ENCODE measurements around the gene CLEC16A.

The CLEC16A gene

DNA sequence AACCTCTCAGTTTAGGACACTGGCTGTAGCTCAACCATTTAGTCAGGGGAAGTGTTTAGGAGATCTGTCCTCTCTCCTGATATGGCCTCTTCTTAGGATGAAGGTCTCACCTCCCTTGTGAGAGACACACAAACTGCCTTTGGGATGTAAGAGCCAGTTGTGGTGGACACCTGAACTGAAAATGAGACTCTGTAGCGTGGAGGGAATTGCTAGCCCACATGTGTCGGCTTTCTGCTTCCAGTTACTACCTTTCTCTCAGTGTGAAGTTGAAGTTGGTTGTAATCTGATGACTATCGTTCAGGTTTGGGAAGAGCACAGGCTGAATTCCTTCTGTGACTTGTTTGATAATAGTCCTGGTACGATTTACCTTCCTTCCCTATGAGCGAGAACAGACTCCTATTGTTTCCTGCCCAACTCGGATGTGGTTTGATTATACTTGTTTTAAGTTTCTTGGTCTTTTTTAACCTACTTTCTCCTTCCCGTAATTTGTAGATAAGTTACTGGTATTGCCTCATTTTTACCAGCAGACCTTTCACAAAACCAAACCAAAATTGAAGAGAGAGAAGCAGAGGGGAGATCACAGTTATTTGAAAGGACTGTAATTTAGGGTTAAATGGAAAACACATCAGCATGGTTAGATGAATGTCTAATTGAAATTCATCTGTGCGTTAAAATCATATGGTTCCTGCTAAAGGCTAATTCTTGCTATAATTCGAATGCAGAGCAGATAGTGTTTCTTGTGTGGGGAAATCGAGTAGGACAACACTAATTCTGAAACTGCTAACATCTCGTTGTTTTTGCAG is 43.2 kb downstream of the CLEC16A start:
- TF ChIP-seq, protein P1, sequence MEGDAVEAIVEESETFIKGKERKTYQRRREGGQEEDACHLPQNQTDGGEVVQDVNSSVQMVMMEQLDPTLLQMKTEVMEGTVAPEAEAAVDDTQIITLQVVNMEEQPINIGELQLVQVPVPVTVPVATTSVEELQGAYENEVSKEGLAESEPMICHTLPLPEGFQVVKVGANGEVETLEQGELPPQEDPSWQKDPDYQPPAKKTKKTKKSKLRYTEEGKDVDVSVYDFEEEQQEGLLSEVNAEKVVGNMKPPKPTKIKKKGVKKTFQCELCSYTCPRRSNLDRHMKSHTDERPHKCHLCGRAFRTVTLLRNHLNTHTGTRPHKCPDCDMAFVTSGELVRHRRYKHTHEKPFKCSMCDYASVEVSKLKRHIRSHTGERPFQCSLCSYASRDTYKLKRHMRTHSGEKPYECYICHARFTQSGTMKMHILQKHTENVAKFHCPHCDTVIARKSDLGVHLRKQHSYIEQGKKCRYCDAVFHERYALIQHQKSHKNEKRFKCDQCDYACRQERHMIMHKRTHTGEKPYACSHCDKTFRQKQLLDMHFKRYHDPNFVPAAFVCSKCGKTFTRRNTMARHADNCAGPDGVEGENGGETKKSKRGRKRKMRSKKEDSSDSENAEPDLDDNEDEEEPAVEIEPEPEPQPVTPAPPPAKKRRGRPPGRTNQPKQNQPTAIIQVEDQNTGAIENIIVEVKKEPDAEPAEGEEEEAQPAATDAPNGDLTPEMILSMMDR (IDR thresholded peaks at IDR 0.05; ENCODE audit: low read depth, low read length, missing control alignments) = no peak
- in situ Hi-C loops (cut with HindIII; ENCODE audit: low sequenced_read_pairs) = no loop called here
- no peak overlapping the region for H3K4me3 ChIP-seq (ENCODE audit: low read depth, low read length)
- no peak for DNase-seq (ENCODE audit: low read depth)

DNA sequence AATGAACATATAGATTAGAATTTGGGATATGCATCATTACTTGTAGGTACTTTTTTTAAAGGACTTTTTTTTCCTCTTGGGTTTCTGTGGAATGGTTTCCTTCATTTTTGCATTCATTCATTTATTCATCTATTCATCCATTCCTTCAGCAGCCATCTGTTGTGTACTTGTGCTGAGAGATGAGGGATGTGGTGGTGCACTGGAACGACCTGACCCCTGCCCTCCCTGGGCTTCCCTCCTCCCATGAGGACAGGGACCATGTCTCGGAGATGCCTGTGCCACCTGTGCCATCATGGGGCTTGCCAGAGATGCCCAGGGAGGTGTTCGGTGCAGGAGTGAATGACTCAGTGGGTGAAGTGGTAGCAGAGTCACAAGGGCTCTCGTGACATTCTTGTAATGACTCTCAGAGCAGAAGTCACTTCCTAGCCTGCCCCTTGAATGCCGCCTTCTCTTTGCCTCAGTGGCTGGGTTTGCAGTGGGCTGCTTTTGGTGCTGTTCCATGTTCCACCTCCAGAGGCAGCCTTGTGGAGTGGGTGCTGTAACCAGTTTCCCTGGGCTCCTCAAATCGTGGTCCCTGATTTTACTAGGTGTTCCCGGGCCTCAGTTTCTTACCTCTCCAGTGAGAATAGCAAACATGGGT is 43.9 kb downstream of the CLEC16A start:
- TF ChIP-seq, protein P1 (IDR thresholded peaks at IDR 0.05; ENCODE audit: low read depth, low read length, missing control alignments) = peak; percentile 44
- no peak for DNase-seq (ENCODE audit: low read depth)
- H3K4me3 ChIP-seq (ENCODE audit: low read depth, low read length) = no peak overlapping the region
- in situ Hi-C loops (cut with HindIII; ENCODE audit: low sequenced_read_pairs) = no loop called here

DNA sequence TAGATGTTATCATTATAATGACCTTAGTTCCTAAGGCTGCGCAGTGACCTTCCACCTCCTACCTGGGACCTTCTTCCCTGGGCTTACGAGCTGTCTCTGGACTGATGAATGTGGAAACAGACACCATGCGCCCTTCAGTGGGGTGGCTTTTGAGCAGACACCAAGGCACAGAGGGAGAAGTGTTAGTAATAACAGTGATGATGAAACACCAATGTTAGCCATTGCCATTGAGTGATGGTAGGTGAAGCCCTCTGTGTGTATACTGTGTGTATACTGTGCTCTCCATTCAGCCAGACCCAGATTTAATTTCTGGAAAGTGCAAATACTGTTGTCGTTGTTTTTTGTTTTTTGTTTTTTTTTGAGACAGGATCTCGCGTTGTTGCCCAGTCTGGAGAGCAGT is 44.5 kb downstream of the CLEC16A start:
- TF ChIP-seq, protein P1 (IDR thresholded peaks at IDR 0.05; ENCODE audit: low read depth, low read length, missing control alignments) = no peak
- in situ Hi-C loops (cut with HindIII; ENCODE audit: low sequenced_read_pairs) = no loop called here
- no peak overlapping the region for H3K4me3 ChIP-seq (ENCODE audit: low read depth, low read length)
- DNase-seq (ENCODE audit: low read depth) = no peak

DNA sequence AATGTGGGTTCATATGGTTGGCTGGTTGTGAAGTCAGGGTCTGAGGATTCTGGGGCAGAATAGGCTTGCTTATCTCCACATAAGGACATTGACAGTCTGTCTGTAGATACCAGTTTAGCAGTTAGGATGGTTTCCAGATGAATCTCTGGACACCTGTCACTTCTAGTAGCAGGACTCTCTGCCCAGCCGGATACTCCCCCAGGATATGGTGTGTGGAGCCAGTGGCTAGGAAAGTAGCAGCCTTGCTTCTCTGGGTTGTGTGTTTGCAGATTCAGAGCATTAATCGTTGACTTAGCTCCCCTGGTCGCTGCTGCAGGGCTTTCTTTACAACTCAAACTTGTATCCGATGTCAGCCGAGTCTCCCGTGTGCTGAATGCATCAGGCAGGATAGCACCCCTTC is 45.2 kb downstream of the CLEC16A start:
- H3K4me3 ChIP-seq (ENCODE audit: low read depth, low read length) = no peak overlapping the region
- no peak for DNase-seq (ENCODE audit: low read depth)
- TF ChIP-seq, protein P1 (IDR thresholded peaks at IDR 0.05; ENCODE audit: low read depth, low read length, missing control alignments) = no peak
- in situ Hi-C loops (cut with HindIII; ENCODE audit: low sequenced_read_pairs) = no loop called here

DNA sequence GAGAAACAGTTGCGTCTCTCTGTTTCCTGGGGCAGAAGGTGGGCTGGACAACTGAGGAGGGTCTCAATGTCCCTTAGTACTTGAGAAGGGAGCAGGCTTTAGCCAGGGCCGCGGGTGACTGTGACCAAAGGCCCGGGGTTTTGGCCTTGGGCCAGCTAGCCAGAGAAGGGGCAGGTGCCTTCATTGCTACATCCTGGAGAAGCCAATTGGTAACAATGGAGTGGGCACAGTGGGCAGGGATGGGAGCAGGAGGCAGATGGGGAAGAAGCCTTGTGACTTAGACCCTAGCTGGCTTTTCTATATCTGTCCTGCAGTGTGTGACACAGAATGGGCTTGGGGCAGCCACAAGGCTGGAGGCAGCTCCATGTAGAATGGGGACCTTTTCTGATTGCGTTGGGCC is 46.0 kb downstream of the CLEC16A start:
- no peak for DNase-seq (ENCODE audit: low read depth)
- TF ChIP-seq, protein P1 (IDR thresholded peaks at IDR 0.05; ENCODE audit: low read depth, low read length, missing control alignments) = no peak
- no peak overlapping the region for H3K4me3 ChIP-seq (ENCODE audit: low read depth, low read length)
- in situ Hi-C loops (cut with HindIII; ENCODE audit: low sequenced_read_pairs) = no loop called here

DNA sequence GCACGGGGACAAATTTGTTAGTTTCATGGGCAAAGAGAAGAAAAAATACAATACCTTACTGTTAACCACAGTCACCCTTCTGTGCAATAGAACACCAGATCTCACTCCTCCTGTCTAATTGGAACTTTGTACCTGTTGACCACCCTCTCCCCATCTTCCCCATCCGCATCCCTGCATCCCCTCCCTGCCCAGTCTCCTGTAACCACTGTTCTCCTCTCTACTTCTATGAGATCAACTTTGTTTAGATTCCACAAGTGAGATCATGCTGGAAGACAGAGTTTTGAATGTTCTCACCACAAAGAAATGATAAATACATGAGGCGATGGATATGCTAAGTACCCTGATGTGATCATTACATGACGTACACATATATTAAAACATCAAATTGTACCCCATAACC is 47.7 kb downstream of the CLEC16A start:
- in situ Hi-C loops (cut with HindIII; ENCODE audit: low sequenced_read_pairs) = no loop called here
- DNase-seq (ENCODE audit: low read depth) = peak; percentile 53
- H3K4me3 ChIP-seq (ENCODE audit: low read depth, low read length) = no peak overlapping the region
- TF ChIP-seq, protein P1 (IDR thresholded peaks at IDR 0.05; ENCODE audit: low read depth, low read length, missing control alignments) = no peak

Measured in astrocyte of the cerebellum (primary cell).